ENCODE measurements around the gene CFAP221.

Gene CFAP221

DNA sequence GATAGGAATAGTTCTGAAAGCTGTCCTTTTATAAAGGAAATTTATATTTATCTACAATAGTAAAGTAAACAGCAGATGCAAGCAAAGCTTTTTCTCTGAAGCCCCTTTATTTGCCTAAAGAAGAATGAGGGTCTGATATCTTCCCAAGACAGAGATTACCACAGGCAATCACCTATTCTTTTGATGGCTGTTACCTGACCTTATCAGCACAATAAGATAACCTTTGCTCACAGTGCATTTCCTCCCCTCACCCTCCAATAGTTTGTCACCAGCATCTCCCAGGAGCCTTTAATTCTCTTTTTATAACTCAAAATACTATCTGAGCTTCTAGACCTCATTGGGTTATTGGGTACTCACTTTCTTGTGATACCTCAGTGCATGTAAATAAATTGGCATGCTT, 6.5 kb upstream of the CFAP221 start:
- no peak for DNase-seq

DNA sequence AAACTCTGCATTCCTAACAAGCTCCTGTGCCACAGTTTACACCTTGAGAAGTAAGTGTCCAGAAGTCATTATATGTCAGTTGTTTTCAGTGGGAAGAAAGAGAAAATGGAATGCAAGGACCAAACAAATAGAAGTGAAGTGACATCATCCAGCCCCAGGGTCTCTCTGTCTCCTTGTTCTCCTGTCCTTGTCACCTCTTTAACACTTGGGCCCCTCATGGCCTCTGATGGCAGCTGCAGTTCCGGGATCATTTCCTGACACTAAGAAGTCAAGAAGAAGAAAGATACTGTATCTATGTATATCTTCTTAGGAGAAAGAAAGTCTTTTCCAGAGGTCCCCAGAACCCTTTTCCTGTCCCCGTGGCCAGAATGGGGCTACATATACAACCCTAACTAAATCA, 2.8 kb upstream of the CFAP221 start:
- DNase-seq = no peak

DNA sequence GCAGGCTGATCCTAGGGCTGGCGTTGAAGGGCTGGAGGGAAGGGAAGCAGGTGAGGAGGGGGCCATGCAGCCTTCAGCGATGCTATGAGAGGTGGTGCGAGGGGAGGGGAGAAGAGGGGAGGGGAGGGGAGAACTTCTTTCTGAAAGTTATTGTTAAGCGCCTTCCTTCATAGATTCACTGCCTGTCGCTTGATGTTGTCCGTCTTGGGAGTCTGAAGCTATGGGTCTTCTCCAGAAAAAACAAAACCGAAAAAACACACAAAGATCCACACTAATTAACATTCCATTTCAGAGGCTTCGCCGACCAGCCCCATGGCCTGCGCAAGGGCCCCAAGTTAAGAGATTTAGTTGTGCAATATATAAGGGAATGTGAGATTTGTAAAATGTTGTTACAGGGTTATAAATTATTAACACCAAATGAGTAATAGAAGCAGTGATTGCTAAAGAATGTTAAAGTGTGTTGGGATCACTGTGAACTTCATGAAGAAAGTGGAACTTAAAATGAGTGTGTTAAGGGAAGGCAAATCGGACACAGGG, 758 bp downstream of the CFAP221 start:
- DNase-seq = no peak

DNA sequence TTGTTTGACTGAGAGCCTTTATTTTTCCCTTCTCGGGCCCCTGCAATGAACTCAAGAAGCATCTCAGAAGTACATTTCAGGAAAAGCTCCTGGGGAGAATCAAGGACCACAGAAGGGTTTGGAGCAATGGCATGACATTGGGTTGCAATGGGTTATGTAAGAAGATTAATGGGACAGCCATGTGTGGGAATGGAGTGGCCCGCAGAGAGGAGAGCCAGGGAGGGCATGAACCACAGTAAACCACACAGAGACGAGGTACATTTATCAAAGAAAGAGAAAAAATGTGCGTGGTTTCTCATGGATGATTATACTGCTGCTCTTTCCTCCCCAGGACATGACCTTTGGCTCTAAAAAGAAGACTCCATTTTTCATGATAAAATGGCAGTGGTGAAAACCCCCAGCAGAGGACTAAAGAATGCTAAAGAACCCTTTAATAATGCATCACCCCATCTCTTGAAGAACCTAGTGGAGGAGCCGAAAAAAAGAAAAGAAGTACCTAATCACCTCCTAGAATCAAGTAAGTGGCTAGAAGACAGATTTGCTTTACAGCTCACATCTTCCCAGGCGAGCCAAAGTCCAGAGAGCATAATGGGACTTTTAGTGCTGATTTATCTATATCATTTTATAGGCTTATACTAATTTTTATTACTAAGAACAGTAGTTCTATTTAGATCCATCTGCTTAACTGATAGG, 1.7 kb downstream of the CFAP221 start:
- no peak for DNase-seq

DNA sequence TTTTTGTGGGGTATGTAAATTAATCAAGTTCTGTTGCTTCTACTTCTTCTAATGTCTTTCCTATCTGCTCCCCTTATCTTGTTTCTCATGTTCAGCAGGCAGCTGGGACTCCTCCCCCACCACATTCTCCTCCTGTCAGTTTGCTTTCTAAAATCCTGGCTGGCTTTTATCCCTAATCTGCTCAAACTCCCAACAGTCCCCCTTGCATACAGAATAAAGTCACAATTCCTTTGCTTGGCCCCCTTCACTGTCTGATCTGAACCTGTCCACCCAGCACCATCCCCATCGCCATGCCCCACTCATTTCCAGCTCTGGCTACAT, 2.2 kb downstream of the CFAP221 start:
- DNase-seq = no peak

DNA sequence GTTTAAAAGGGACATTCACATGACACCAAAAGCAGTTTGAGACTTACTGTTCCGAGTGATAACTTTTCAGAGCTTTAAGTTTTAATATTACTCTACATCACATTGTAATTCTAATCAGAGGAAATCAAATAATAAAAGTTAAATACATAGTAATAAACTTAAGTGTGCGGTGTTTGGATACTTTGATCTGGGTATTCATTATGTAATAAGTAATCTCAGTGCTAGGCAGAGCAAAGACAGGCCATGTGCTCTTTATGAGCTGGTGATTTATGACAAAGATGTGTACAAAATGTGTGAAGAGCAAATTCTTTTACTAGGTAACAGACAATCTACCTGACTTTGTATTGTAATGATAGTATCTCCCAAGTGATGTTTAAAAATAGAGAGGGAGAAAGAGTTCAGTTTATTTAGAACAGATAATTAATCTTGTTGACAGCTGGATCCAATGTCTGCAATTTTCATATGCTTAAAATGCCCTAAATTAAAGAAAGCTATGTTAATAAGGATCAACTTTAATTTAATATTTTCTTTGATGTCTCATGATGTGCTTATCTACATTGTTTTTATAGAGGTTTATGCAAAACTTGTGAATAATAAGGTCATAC, 4.4 kb downstream of the CFAP221 start:
- no peak for DNase-seq

DNA sequence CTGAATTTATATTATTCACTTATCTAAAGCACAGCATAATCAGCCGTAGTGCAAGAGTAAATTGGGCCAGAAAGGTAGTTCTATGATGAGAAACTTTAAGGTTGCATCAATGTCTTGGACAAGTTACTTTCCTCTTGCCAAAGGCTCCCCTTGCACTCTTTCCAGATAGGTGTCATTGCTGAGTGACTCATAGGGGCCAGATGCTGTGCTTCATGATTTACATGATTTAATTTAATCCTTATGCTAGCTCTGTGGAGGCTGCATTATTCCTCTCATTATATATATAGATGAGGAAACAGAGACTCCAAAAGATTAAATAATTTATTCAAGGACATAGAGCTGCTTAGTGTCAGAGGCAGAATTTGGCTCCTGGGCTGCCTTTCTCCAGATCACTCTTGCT, 5.0 kb downstream of the CFAP221 start:
- DNase-seq = no peak

DNA sequence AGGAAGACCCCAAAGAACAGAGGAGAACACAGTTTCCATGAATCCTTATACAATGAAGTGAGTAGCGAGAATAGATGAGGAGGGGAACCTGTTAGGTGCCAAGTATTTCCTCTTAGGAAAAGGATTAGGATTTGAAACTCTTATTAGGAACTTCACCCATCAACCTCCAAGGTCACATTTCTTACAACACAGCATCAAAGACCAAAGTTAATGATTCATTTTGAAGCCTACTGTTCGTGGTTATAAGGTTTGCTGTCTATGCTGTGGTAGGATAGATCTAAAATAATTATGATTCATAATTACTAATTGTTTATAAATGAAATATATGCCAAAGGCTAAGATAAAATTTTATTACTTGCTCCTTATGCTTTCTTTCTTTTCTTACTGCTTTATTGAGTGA, 6.1 kb downstream of the CFAP221 start:
- DNase-seq = no peak

DNA sequence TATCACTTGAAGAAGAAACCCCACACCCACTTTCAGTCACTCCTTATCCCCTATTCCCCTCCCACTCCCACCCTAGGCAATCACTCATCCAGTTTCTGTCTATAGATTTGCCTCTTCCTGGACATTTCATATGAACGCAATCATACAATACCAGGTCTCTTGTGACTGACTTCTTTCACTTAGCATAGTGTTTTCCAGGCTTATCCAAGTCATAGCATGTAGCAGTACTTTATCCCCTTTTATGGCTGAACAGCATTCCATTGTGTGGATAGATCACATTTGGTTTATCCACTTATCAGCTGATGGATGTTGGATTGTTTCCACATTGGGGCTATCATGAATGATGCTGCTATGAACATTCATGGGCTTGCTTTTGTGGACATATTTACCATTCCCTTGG, 6.6 kb downstream of the CFAP221 start:
- no peak for DNase-seq

DNA sequence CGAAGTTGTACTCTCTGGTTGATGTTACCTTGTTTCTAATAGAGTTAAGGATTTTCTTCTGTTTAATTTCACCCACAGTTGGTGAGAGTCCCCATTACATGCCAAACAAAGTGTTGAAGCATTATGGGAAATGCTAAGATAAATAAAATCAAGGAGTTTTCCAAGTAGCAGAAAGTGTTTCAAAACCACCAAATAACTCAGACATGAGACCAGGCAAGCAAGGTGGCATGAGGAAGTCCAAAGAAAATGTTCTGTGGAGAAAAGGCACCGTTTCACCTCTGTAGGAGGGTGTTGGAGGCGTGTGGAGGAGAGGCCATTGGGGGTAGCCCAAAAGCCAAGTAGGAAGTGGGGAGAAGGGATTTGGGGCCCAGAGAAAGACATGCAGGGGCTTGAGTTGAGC, 8.7 kb downstream of the CFAP221 start:
- DNase-seq = no peak

DNA sequence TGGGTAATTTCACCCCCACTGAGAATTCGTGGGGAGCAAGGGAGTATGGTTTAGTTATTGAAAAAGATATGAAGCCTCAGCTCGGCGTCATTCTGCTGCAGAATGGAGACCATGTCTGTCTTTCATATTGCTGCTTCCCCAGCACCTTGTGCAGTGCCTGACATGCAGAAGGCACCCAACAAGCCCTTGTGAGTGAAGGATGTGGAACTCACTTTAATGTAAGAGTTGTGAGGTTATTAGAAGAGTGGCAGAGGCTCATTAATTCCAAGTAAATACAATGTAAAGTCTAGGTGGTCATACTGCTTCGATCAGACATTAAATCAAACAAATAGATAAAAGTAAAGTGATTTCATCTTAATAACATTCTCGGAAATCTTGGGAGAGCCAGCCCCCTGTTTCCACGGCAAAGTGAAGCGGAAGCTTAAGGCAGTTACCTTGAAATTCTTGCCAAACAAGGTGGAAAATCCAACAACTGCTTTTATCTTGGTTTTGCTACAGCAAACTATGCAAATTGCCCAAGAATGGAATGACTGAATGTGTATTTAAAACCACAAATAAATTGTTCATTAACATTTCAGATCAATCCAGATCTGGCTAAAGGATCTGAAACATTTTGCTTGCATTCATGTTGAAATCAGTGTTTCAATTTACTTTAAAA, 9.6 kb downstream of the CFAP221 start:
- no peak for DNase-seq

DNA sequence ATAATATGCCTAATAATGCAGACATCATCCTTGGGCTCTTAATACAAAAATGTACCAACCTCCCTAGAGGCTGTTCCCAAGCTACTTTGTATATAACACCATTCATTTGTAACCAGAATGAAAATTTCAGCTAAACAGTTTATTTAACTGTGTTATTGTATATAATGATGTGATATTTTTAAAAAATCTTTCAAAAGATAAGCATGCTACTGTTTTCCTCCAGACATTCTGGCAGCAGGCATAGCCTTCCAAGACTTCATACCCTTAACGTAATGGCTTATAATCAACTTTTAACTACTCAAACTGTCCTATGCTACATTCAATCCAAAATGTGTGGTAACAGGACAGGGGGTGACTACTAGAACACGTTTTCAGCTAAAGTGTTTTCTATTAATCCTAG, 21.2 kb downstream of the CFAP221 start:
- no peak for DNase-seq

DNA sequence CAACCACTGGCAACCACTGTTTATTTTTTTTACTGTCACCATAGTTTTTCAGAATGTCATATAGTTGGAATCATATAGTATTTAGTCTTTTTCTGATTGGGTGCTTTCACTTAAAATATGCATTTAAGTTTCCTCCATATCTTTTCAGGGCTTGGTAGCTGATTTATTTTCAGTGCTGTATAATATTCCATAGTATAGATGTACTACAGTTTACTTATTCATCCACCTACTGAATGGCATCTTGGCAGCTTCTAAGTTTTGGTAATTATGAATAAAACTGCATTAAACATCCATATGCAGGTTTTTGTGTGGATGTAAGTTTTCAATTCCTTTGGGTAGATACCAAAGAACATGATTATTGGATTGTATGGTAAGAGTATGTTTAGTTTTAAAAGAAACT, 23.0 kb downstream of the CFAP221 start:
- DNase-seq = no peak

DNA sequence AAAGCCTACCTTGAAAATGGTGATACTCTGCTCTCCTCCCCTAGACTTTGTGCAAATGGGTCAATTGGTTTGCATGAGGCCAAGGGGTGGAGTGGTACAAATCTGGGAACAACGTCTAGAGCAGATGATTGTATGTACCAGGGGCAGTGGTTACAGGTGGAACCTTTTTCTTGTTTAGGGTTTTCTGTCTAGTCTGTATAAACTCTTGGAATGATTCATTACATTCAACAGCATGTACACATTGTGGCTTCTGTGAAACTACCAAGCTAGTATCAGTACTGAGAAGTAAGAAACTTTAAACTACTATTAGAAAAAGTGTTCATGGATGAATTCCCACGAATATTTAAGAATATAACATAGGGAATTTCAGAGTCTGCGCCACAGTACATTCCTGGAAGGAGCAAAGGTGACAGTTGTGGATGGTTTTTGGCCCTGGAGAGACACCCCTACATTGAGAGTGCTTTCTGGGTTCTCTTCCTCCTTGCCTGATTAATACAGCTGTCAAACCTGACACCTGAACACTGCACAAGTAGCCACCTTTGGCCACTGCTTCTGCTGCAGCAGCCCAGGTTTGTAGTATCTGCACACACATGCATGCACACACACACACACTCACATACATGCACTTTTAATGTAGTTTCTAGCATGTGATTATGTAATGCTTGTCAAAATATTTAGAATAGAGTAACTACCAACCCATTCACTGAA, 30.0 kb downstream of the CFAP221 start:
- no peak for DNase-seq

DNA sequence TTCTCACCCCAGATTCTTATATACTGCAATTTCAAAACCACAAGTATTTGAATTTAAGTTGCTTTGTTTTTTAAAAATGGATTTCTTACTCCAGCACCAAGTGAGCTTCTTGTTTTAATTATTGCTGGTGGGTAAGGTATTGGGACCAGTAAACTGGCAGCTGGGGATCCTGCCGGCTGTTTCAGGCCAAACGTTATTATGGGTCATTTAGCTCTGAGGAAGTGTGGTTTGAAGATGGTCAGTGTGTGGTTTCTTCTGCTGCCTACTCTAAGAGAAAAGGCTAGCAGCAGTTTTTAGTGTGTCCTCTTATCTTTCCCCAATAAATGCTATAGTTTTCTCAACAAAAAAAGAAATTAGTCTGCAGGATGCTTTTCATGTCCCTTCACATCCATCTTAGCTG, 30.6 kb downstream of the CFAP221 start:
- DNase-seq = no peak

DNA sequence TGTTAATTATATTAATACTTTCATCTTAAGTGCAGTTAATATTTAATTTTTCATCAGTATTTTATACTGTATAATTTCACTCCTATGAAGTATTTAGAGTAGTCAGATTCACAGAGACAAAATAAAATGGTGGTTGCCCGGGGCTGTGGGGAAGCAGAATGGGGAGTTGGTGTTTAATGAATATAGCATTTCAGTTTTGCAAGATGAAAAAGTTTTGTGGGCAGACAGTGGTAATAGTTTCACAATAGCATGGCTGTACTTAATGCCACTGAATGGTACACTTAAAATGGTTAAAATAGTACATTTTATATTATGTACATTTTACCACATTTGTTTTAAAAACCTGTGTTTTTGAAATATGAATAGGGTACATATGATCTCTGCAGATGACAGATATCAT, 31.2 kb downstream of the CFAP221 start:
- no peak for DNase-seq

DNA sequence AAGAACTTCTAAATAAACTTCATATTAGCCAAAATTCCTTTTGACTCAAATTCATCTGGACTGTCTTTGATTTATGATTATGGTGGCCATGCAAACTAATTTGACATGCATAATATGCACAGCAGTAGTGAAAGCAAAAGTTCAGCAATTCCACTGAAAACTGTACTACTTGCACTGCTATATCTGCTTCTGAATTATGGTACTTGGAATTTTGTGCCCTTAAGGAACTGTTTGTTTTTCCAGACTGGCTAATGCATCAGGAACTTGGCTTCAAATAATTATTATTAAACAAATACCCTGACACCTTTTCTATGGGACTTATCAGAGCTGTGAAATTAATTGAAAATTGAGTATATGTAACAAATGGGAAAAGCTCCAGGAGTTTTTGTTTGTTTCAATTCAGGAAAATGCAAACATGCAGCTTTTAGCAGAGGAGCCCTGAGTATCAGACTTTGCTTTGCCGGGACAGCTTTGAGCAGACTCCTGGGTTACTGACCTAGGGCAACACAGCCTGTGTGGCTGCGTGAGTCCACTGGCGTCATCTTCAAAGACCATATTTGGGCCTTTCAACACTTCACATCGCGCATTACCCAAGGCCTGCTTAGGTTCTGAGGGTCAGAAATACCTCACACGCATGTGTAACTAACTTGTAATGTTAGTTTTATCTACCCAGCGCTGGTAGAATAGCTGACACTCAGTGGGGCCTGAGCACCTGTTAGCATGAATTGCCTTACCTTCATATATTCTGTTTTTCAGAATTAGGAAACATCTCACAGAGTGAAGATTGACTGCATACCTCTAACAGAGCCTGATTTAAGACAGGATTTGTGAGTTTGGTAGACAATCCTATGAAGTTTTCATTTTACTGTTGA, 35.4 kb downstream of the CFAP221 start:
- DNase-seq = no peak

DNA sequence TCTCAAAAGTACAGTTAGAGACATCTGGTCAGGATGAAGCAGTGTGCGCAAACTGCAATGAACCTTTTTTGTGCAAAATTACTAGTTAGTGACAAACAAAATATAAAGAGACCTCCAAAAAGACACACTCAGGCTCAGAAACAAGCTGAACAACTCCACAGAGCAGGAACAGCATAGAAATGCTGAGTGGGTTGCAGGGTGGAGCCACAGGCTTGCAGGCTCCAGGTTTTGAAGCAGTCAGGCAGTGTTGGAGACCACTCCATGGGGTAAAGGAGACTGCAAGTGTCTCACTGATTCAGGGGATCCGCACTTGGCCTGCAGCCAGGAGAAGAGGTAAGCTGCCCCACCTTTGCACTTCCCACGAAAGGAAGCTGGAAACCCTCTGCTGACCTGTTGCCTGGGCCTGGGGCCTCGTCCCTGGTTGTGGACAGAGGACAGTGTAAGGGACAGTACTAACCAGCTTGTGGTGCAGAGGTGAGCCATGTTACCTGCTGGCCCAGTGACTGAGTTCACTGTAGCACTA, 36.4 kb downstream of the CFAP221 start:
- DNase-seq = no peak

DNA sequence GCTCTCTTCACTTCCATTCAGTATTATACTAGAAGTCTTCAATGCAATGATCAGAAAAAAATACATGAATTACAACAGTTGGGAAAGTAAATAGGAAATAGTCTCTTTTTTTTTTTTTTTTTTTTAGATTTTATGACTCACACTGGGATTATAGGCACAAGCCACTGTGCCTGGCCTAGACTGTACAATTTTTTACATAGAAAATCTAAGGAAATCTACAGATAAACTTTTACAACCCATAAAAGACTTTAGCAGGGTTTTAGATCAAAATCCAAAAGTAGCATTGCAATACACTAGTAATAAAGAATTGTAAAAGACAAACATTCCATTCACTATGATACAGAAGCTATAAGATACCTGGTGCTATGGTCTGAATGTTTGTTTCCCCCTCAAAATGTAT, 39.0 kb downstream of the CFAP221 start:
- no peak for DNase-seq

DNA sequence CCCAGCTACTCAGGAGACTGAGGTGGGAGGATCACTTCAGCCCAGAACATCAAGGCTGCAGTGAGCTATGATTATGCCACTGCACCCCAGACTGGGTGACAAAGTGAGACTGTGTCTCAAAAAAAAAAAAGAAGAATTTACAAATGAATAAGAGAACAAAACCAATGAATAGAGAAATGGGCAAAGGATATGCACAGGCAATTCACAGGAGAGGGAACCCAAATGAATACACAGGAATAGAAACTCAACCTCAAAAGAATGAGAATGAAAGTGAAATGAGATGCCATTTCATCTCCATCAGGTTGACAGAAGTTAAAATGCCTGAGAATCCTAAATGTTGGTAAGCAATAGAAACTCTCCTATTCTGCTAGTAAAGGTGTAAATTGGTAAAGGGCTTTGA, 40.2 kb downstream of the CFAP221 start:
- no peak for DNase-seq

DNA sequence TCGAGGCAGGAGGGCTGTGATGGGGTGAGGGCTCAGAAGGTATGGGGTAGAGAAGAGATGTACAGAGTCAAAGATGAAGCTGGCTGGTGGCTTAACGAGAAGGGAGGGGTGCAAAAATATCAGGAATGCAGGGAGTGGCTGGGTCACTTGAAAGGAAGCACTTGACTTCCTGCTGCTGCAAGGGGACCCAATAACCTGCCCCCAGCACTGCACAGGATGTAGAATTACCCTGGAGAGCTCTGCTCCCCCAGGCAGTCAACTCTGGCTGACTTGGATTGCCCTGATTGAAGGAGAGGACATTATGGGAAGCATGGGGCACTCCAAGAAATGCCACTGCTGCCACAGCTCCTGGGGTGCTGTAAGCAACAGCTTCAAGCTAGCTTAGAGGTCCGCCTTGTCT, 41.8 kb downstream of the CFAP221 start:
- DNase-seq = no peak

DNA sequence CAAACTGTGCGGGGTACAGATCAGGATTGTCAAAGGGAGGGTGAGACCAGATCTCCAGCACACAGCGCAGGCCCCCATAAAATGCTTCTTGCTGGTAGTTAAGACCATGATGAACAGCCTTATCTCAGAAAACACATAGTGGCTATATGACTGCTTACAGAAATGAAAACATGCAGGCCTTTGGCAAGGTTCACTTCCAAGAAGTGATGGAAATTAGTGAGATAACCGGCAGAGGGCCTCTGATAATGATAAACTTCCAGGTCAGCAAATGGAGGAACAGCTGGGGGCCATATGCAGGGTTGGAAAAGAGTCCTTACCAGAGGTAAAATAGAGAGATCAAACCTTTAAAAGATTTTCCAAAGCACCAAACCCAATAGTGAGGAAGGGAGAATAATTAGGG, 46.6 kb downstream of the CFAP221 start:
- no peak for DNase-seq

DNA sequence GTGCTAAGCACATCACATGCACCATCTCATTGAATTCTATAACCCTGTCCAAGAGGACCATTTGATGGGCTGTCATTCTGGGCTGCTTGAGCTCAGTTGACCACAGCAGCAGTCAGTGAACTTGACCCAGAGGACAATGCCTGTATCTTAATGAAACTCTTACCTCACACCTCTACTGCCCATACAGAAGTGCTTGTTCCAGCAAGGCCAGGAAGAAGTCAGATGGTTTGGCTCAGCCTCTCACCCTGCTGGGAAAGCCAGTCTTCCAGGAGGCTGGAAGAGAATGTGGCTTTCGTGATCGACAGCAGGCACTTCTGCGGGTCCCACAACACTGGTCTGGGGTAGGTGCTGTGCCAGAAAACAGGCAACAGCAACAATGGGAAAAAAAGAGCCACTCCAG, 47.3 kb downstream of the CFAP221 start:
- no peak for DNase-seq

Data from 8988T (cell line).